Stimulated activated CD8-positive, alpha-beta memory T cell treated with anti-CD3 and anti-CD28 coated beads, Interleukin-2, amount 100 ng/mL, for 48 hours (primary cell): ENCODE results near the gene UQCR10.

Experiments
- DNase-seq, 2 donors: peaks; one replicate each; pipeline ENCODE4 v3.0.0-alpha.2; 2020; ENCODE audit warnings: low read depth in 2 of 2

The UQCR10 gene

DNA sequence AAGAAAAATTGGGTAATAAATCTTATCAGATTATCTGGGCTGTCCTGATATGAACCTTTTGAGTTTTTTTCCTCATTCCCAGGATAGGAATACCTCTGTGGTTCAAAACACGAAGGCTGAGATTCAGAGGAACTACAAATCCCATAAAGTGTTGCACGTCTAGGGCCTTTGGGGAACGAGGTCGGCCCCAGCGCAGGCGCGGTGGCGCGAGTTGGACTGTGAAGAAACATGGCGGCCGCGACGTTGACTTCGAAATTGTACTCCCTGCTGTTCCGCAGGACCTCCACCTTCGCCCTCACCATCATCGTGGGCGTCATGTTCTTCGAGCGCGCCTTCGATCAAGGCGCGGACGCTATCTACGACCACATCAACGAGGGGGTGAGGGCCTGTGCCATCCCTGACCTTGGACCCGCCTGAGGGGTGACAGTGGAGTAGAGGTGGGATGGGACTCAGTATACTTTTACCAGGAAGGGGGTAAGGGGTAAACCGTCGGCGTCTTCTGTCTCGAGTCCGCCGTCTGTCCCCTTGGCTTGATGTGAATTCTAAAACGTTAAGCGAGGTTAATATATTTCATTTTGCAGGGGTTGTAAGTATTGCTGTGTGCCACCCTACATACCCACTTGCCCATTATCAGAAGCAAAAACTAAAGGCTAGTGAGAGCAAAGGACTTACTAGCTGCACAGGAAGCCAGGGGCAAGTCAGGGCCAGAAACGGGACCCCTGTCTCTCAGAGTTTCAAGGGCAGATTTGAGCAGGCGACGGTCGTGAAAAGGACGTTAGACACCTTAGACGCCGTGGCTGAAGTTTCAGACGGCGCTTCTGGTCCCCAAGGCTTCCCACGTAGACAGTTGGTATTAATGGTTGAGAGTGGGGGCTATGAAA, at the start of gene UQCR10:
Gene UQCR10, plus strand, starts transcription at position 199 of the 881 bp plus-strand sequence. Its CDS starts 30 bp downstream, at position 229.
- peak; percentile 91 for DNase-seq

DNA sequence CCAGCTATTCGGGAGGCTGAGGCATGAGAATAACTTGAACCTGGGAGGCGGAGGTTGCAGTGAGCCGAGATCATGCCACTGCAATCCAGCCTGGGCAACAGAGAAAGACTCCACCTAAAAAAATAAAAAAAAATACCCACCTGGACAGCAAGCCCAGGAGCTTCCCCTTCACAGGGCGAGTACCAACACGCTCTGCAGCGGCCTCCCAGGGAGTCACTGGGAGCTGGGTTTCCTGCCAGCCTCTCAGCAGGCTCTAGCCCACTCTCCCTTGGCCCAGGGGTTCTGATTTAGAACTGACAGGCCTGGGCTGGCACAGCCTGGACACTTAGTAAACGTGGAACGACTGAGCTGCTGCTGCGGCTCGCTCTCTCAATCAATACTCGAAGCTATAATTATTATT, 49.4 kb upstream of the UQCR10 start:
- no peak for DNase-seq

DNA sequence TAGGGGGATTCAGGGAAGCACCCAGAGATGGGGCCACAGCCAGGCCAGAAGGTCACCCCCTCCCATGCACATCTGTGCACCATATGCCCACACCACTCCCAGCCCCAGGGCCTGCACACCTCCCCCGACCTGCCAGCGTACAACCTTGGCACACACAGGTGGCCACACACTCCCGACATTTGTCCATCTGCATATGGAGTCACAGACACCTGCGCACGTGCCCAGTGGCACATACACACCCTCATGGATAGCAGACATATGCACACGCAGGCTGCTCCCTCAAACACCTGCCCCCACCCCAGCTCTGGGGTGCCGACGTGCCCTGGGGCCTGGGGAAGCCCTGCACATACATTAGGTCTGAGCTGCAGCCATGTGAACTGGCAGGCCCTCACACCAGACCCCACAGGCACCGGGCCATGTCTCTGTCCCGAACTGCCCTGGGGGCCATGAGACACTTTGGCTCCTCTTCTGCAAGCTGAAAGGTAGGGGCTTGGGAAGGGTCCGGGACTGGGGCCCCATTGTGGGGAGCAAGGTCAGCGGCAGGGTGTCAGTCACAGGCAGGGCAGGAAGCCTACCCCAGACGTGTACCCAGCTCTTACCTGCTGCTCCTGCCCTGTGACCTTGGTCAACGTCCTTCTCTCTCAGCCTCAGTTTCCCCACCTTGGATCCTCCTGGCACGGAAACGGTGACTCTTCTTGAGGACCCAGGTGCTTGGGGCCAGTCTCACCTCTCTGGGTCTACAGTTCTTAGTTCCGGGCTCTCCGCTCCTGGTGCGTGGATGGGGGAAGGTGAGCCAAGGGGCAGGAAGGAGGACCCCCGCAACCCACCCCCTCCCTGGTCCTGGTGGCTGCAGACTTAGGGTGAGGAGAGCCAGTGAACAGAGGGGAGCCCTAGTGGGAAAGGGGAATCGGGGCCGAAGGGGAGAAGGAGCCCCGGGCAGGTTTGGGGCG, 47.9 kb upstream of the UQCR10 start:
- DNase-seq, result no peak

DNA sequence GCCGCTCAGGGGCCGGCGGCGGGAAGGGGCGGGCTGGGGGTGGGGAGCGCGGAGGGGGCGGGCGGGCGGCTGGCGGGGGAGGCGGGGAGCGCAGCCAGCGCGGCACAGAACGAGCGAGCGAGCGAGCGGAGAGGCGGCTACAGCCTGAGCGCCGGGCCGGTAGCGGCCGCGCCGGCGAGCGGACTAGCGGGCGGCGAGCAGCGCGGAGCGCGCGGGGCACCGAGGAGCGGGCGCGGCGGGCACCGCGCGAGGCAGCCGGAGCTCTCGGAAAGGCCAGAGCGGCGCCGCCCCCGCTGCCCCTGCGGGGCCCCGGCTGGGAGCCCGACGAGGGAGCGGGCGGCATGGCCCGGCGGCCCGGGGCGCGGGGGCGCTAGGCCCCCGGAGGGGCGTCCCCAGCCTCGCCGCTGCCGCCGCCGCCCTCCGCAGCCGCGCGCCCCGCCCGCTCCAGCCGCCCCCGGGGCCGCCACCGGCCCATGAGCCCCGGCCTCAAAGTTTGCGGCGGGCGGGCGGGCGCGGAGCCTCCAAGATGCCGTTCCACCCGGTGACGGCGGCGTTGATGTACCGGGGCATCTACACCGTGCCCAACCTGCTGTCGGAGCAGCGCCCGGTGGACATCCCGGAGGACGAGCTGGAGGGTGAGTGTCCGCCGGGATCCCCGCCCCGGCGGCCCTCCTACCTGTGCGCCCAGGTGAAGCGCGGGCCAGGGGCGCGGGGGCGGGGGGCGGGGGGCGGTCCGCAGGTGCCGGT, 47.1 kb upstream of the UQCR10 start, which contains the start of gene CABP7:
Gene CABP7, plus strand, starts transcription at position 105 of the 747 bp plus-strand sequence. Its CDS starts 422 bp downstream, at position 527.
- DNase-seq, result no peak

DNA sequence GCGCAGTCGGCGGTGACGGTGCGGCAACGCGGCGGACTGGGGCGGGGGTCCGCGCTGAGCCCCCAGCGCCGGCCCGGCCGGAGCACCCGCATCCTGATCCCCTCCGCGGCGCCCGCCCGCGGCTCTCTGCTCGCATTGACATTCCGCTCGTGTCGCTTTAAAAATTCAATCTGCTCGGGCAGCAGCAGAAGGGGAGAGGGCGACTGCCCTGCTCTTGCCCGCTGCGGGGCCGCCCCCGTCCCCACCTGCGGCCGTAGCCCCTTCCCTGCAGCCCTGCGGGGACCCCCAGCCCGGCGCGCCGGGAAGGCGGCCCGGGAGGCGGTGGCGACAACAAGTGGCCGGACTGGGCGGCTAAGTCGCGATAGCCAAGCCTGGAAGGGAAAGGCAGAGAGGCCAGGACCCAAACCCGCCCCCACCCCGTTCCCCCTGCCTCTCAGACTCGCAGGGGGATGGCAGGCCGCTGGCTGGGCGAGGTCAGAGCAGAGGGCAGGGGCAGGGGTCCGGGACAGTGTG, 46.3 kb upstream of the UQCR10 start:
- no peak for DNase-seq

DNA sequence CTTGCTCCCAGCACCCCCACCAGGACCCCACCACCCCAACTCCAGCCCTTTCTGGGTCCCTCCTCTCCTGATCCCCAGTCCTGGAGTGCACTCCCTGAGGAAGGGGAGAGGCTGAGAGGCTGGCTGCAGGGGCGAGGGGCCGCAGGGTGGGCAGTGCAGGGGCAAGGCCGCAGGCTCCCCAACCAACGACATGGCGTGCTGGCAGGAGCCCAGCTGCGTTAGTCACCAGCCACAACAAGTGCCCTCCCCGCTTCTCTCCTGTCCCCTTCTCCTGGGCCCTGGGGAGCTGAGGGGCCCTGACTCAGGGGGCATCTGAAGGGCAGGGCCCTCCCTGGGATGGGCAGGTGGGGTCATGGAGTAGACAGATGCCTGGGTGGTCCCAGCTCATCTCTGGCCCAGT, 45.0 kb upstream of the UQCR10 start:
- no peak for DNase-seq

DNA sequence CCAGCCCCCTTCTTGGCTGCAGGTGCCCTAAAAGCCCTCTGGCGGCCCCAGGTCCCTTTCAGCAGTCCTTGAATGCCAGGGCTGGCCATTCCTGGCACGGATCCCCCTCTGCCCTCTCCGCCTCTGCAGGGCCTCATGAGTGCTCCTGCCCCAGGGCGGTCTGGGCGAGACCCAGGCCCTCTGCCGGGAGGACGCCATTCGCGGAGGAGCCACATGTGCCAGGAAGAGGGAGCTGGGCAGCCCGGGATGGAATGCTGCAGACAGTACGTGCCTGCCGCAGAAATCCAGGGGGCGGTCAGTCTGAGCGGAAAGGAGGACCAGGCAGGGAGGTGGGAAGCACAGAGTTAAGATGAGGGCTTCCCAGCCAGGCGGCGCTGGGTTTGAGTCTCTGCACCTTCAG, 44.6 kb upstream of the UQCR10 start:
- DNase-seq, result no peak

DNA sequence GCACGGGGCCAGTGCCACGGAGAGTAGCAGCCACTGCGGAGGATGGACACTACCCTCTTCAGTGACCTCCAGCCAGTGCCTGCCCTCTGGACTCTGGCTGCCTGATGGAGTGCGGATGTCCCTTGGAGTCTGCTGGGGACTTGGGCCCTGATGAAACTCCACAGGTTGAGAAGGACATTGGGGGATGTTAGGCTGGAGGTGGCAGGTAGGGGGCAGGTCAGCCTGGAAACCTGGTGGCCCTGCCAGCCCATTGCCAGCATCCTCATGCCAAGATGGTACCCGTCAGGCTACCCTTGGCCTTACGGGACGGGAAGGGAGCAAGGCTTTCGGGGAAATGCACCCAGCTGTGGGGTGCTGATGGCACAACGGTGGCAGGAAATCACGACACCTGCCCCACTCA, 43.4 kb upstream of the UQCR10 start:
- no peak for DNase-seq

DNA sequence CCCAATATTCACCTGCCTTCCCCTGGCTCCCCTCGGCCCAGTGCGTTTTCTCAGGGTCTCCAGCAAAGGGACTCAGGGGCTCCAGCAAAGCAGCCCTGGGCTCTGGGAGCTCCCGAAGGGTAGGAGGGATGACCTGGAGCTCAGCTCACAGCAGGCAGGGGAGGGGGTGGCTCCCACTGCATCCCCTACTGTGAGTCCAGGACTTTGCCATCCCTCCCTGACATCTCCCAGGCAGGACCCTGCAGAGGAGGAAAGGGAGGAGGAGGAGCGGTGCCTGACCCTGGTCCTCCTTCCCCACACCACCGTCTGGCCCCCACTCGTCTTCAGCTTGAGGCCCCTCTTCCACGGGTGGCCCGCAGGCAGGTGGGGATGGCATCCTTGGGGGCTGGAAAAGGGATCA, 42.3 kb upstream of the UQCR10 start:
- no peak for DNase-seq

DNA sequence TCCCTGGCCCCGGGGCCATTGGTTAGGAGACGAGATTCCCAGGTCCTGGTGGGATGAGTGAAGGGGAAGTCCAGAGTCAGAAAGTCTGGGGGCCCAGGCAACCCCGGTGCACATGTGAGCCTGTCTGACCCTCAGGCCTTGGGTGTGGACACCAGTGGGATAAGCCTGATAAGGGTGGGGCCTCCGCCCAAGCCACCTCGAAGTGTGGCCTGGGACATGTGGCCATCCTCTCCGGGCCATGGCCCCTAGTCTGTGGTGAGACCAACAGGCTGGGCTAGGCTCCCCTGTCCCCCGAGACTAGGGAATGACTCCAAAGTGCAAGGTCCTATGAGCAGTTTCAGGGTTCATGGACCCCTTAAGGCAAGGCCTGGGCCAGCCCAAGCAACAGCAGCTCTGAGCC, 41.1 kb upstream of the UQCR10 start:
- DNase-seq, result no peak

DNA sequence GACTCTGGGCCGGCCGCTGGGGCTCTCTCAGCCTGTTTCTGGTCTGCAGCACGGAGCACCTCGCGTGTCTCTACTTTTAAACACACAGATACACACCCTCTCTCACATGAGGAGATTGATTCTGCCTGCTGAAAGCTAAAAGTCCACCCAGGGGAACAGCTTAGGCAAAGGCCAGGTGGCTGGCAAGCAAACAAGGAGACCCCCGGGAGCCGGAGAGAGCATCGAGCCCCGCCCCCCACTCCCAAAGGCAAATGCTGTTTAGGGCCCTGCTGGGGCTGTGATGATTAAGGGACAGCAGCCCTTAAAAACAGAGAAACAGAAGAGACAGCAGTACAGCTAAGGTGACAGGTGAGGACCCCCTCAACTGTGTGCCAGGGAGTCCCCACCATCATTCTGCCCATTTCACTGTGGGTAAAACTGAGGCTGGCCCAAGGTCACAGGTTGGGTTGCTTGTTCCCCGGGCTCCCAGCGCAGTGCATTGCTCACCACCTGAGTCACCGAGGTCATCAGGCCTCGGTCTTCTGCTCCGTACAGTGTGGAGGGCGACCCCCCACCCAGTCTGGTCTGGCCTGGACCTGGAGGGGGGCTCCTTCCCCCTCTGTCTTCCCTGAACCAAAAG, 40.5 kb upstream of the UQCR10 start:
- no peak for DNase-seq

DNA sequence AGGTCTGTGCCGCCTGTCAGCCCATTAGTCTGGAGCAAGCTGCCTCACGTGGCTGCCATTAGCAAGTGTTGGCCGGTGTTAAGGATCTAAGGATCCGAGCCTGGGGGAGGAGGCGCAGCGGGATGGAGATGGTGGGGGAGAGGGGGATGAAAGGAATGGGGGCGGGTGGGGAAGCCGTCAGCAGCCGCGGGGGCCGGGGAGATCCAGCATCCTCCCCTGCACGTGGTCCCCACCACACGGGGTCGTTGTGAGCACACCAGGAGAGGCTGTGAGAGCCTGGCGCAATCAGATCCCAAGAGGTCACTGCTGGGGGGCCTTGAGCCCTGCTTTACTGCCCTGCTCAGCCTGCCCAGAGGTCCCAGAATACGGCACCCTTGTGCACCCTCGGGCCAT, 40.0 kb upstream of the UQCR10 start:
- DNase-seq, result no peak

DNA sequence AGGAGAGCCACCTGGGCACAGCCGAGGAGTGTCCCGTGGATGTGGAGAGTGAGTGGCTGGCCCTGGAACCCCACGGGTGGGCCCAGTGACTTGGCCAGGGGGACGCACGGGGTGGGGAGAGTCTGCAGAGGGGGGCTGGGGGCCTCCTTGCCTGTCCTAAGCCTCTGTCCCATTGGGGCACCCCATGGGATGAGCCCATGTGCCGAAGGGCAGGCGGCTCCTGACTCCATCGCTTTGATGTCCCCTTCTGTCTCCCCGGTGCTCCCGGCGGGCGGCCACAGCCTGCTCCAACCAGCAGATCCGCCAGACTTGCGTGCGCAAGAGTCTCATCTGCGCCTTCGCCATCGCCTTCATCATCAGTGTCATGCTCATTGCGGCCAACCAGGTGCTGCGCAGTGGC, 38.0 kb upstream of the UQCR10 start:
- no peak for DNase-seq

DNA sequence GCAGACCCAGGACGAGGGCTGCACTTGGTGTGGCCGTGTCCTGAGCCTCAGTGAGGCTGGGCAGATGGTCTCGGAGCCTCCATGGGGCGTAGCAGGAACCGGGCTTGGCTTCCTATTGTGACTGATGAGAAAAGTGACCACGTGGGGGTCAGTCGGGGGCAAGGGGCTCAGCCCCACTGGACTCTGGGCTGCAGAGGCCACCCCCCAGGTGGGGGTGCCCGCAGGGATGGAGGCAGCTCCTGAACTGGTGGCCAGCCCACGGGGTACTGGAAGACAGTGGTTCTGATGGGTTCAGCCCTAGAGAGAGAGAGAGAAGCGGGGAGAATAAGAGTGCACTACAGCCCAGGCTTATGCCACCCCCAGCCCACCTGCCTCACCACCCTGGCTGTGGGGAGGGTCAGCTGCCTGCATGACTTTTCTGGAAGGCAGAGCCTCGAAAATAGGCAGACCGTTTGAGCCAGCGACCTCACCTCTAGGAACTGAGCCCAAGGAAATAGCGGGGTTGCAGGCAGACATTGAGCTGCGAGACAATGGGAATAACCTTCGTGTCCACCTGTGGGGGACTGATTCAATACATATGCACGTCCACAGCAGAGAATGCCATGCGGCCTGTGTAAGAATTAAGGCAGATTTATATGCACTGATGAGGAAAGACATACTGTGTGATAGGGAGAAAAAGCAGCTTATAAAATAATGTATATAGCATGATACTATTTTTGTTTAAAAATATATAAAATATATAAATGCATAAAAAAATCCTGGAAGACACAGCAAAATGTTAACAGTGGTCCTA, 35.9 kb upstream of the UQCR10 start:
- DNase-seq, result no peak

DNA sequence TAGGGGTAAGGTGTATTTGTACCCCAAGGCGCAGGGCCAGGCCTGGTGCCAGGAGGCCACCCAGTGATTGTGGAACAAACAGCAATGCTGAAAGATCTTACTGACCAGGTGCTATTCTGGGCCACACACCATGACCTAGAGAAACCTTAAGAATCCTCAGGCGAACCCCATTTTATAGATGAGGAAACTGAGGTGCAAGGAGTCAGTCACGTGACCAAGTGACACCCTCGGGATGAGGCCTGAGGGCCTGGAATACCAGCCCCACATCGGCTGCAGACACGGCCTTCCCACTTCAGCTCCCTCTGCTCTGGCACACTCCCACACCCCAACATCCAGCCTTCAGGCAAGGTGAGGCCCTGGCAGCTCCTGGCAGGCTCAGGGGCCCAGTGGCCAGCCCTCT, 34.3 kb upstream of the UQCR10 start:
- DNase-seq, result no peak

DNA sequence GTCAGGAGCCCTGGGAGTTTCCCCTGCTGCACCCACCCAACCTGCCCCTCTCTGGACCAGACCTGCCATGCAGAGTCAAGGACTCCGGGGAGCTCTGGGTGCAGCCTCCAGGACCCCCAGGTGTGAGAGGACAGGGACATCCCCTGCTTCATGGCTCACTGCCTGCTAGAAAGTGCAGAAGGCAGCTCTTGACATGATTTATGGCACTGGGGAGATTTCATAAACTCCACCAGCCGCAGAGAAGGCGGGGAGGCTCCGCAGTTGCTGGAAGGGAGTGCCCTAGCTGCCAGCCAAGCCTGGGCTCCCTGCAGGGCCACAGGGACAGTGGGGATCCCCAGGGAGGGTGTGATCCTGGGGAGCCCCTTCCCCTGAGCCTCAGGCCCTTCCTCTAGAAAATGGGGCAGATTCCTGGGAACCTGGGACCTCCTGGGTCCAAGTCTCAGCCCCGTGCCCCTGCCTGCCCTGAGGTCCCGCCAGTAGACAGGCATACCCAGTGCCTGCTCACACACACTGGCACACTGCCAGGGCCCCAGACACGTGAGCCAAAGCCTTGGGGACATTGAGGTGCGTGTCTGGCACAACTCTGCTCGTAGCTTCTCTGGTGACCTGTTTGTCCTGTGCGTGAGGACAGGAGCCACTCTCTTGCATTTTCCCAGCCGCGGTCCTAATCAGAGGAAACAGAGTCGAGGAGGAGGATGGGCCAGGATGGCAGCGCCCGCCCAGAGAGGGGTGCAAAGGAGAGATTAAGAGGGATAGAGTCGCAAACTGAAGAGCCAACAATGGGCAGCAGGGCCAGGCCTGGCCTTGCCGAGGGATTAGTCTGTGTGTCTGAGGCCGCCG, 33.6 kb upstream of the UQCR10 start:
- DNase-seq, result no peak

DNA sequence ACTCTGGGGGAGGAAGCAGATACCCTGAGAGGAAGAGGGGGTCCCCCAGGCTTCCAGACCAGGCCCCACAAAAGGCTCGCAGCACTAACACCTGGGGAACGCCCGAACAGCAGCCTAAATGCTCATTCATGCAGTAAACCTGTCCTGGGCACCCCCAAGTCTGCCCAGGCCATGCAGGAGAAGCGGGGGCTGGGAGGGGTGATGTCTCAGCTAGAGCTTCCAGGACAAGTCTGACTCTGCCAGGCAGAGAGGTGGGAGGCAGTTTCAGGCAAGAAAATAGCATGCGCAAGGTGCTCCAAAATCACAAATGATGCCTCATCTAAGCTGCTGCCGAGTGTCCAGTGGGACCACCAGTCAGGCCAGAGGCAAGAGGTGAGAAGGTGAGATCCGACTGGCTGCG, 32.8 kb upstream of the UQCR10 start:
- no peak for DNase-seq

DNA sequence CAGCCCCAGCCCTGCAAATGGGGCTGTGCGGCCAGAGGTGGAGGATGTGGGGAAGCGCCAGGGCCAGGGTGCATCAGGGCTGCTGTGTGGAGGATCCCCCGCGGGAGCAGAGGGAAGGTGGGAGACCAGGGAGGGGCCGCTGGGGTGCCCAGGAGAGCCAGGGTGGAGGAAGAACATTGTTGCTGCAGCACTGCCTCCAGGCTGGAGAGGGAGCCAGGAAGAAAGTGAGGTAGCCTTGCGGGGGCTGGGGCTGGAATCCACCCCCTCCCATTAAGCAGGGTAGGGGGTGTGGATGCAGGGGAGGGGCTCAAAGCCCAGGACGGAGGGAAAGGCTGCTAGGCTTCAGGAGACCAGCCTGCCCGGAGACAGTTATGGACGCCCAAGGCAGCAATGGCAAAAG, 32.3 kb upstream of the UQCR10 start:
- DNase-seq, result no peak

DNA sequence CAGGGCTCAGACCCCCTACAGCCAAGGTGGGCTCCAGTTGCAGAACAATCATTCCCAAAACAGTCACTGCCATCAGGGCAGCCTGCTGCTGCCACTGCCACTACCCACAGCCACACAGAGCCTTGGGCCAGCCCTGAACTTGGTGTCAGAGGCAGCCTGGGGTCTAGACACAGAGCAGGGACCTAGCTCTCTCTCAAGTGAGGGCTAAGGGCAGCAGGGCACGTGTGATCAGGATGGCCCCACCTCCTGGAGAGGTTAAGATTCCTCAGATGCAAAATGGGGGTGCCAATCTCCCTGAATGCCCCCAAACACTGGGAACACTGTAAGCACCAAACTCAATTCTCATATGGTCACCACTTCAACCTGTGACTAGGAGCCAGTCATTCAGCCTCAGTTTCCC, 31.8 kb upstream of the UQCR10 start:
- DNase-seq, result no peak
